ENCODE measurements around the gene DVL2.

DNA sequence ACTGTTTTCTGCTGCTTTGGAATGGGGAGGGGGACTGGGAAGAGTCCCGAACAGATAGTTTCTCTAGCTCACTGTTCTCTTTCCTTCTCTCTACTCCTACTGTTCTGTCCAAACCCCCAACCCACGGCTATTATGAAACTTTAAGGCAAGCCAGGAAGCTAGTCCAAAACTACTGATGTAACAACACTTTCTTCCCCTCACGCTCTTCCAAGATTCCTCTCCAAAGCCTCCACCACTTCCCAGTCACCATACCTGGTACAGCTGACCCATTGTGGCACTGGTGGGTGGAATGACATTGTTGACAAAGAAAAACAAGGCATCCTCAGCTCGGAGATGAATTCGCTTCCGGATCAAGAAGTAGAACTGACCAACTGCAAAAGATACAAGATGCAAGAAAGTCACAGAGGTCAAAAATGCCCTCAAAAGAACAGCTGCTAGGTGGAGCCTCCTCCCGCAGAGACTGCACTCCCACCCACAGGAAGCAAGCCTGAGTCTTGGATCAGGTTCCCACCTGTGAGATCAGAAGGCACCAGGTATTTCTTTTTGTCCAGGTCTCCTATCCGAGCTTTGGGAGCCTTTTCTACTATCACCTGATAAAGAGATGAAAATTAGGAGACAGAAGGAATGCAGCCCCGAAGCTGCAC is 6.9 kb upstream of the DVL2 start:
- TF ChIP-seq, protein P1, sequence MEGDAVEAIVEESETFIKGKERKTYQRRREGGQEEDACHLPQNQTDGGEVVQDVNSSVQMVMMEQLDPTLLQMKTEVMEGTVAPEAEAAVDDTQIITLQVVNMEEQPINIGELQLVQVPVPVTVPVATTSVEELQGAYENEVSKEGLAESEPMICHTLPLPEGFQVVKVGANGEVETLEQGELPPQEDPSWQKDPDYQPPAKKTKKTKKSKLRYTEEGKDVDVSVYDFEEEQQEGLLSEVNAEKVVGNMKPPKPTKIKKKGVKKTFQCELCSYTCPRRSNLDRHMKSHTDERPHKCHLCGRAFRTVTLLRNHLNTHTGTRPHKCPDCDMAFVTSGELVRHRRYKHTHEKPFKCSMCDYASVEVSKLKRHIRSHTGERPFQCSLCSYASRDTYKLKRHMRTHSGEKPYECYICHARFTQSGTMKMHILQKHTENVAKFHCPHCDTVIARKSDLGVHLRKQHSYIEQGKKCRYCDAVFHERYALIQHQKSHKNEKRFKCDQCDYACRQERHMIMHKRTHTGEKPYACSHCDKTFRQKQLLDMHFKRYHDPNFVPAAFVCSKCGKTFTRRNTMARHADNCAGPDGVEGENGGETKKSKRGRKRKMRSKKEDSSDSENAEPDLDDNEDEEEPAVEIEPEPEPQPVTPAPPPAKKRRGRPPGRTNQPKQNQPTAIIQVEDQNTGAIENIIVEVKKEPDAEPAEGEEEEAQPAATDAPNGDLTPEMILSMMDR (IDR thresholded peaks at IDR 0.05; ENCODE audit: insufficient read depth, low read length, poor library complexity, severe bottlenecking) = no peak
- TF ChIP-seq EZH2phosphoT487 (conservative IDR thresholded peaks at IDR 0.05; ENCODE audit: low read length) = no peak
